GM18870 (cell line): ENCODE measurements around the gene FECH.

ENCODE experiments used
- ATAC-seq: cut with Tn5 transposase; IDR thresholded peaks from one replicate; pipeline ENCODE4 v1.9.1; 2021; ENCODE audit warnings: moderate library complexity; ENCODE audit not compliant: unreplicated experiment

The FECH gene

GRCh38 chr18:57583297-57583835 lies 3.1 kb downstream of the FECH start:
- ATAC-seq = no peak

GRCh38 chr18:57581301-57581934 lies 5.1 kb downstream of the FECH start:
- ATAC-seq = peak; percentile 94

GRCh38 chr18:57579934-57580333 lies 6.6 kb downstream of the FECH start:
- no peak for ATAC-seq

GRCh38 chr18:57576316-57576715 lies 10.2 kb downstream of the FECH start:
- ATAC-seq = no peak

GRCh38 chr18:57575542-57575941 lies 11.0 kb downstream of the FECH start:
- ATAC-seq = no peak

- ATAC-seq = no peak
These were observed 11.6 kb downstream of the FECH start for GRCh38 chr18:57574866-57575265.

DNA sequence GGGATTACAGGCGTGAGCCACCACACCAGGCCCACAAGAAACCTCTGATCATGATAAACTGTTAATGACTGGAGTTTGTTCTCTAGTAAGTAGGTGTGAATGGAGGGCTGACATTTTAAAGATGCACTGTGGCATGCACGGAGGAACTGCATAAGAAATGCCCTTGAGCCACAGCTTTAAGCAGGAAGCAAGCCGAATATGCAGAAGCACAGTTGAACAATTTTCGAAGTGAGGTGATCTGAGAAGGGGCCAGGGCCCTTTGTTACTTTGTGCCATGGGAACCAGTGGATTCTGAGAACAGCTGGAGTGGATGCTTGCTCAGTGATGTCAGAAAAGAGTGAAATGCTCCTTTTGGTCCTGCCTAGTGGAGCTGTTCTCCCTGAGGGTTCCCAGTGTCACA lies 16.3 kb downstream of the FECH start:
- ATAC-seq = no peak

DNA sequence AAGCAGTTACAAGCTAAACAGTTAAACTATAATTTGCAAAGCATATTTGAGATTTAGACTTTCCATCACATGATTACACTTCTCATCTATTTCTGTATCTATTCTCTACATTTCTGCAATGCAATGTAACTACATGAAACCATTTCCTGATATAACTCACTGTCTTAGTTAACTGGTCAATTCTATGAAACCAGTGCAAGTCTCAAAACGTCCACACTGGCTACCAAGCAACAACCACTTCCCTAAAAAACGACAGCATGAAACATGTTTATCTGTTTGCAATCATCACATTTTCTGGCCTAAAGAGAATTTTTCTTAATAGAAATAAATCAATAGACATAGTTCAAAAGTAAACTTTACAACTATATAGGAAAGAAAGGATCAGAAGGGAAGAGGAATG lies 17.4 kb downstream of the FECH start:
- no peak for ATAC-seq

- ATAC-seq = no peak
These were observed 24.6 kb downstream of the FECH start for GRCh38 chr18:57561728-57562423.

DNA sequence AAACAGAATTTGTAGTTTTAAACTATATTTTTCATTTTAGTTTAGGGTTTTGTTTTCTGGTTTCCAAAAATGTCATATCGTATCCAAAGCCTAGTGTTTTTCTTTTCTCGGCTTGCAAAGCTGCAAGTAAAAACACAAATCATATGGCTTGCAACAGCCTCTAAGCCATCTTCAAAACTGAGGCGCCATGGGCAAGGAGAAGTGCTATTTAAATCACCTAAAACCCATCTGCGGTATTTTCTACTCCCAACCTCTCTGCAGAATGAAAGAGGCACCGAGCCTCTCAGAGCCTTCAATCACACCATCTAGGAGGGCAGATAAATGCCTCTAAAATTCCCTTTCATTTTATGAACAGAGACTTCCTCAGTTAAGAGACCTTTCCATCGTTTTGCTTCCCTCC lies 25.2 kb downstream of the FECH start:
- no peak for ATAC-seq

- ATAC-seq = no peak
These were observed 27.2 kb downstream of the FECH start for GRCh38 chr18:57559314-57559713.

GRCh38 chr18:57555134-57555533 lies 31.4 kb downstream of the FECH start:
- ATAC-seq = no peak

- ATAC-seq = no peak
These were observed 36.0 kb downstream of the FECH start for GRCh38 chr18:57550510-57550909.

- ATAC-seq = no peak
These were observed 39.2 kb downstream of the FECH start for GRCh38 chr18:57547260-57547659.

- ATAC-seq = peak; percentile 69
These were observed 41.4 kb downstream of the FECH start for GRCh38 chr18:57544936-57545660.

GRCh38 chr18:57543560-57543959 lies 42.9 kb downstream of the FECH start:
- ATAC-seq = no peak

- no peak for ATAC-seq
These were observed 43.6 kb downstream of the FECH start for GRCh38 chr18:57542812-57543427.

- ATAC-seq = no peak
These were observed 44.4 kb downstream of the FECH start for GRCh38 chr18:57542126-57542525.

DNA sequence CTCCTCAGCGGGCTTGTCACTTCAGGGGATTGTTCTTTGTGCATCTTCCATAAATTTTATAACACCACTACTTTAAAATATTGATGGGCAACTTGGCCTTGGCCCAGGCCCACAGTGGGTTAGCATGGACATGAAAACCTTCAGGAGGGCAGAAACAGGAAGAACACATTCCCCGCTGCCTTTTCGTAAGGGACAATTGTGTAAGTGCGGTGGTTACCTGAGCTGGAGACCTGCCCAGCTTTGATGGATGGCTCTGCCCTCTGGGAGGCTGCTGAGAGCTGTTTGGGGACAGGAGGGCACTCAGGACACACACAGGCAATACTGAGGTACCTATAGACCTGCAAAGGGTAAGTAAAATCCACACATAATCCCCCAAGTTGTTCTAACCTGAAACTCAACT lies 46.8 kb downstream of the FECH start:
- no peak for ATAC-seq

DNA sequence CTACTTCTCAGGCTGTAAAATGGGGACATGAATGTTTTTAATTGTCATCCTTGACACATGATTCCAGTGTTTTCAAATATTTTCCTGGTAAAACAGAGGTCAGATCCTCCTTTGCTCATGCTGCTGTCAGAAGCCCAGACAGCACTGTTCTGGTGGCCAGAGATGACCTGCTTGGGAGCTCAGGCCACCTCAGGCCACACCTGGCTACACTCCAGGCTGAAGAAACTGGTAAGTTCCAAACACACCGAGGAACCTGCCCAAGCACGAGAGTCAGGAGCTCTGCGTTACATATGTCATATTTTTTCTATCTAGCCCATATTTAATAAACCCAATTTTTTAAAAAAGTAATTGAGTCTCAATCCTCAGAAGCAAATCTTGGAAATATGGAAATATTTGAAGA lies 47.9 kb downstream of the FECH start:
- no peak for ATAC-seq

DNA sequence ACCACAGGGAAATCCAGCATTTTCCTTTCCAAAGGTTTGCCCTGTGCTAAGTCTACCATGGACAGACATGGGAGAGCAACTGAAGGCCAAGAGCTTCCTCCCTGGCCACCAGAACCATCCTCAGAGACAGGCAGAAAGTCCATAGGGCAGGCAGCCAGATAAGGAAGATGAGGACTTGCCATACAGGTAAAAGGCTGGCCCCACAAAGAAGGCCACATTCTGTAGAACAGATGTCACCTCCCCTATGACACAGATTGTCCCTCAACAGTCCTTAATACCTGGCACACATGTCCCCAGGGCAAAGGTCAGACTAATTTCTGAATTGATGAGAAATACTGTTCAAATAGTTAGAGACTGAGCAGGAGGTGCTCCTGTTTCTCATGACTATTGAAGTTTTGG lies 52.0 kb downstream of the FECH start:
- ATAC-seq = no peak
